ENCODE data around the gene ZNF627. TPM values are rescaled to one million over a fixed set of nuclear protein-coding genes. Genes with fewer than 3 reads are reported as not detected.
A peak's percentile ranks its signal among the peaks of the same experiment; 100 is the strongest.
"Not testable (repeated sequence)": the region's sequence is repeated elsewhere in the genome, so short reads cannot be mapped to it uniquely, and the experiment has no call there.

ZNF627 gene
- total RNA-seq, 1 experiment from 2014 or later: 13.4 TPM

DNA sequence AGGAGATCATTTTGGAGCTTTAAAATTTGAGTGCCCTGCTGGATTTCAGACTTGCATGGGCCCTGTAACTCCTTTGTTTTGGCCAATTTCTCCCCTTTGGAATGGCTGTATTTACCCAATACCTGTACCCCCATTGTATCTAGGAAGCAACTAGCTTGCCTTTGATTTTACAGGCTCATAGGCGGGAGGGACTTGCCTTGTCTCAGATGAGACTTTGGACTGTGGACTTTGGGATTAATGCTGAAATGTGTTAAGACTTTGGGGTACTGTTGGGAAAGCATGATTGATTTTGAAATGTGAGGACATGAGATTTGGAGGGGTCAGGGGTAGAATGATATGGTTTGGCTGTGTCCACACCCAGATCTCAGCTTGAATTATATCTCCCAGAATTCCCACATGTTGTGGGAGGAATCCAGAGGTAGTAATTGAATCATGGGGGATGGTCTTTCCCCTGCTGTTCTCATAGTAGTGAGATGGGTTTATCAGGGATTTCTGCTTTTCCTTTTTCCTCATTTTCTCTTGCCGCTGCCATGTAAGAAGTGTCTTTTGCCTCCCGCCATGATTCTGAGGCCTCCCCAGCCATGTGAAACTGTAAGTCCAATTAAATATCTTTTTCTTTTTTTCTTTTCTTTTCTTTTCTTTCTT lies 36.9 kb downstream of the ZNF627 start:
- H3K36me3 ChIP-seq; H3K27me3 ChIP-seq; DNase-seq; H3K4me3 ChIP-seq; H3K4me1 ChIP-seq; H3K9me3 ChIP-seq (replicated peaks); H3K27ac ChIP-seq: not testable (repeated sequence)

DNA sequence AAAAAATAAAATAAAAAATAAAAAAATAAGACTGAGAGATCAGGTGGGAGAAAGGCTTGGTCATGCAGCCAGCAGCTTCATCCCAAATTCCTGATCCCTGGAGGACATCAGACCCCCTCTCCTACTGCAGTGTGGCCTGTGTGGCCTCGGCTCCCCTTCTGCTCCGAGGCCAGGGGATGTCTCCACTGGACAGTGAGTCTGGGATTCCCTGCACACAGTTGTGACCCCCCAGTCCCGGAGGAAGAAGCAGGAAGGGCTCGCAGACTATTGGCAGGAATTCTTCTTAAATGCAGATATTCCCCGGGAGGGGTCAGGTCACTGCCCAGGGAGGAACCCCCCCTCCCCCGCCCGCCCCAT lies 41.9 kb downstream of the ZNF627 start:
- H3K4me1 ChIP-seq: no peaks in the 10 kb centered on the region
- DNase-seq: no peak
- H3K4me3 ChIP-seq: peak overlapping the region; percentile 96
- H3K27me3 ChIP-seq: no peaks in the 10 kb centered on the region
- H3K9me3 ChIP-seq (replicated peaks): no peaks in the 10 kb centered on the region
- H3K27ac ChIP-seq: no peak overlapping the region
- peaks cover 3% of the 10 kb centered on the region for H3K36me3 ChIP-seq

- no peaks in the 10 kb centered on the region for H3K4me1 ChIP-seq
- H3K4me3 ChIP-seq: peak overlapping the region; percentile 96
- H3K36me3 ChIP-seq: peaks cover 9% of the 10 kb centered on the region
- peak; percentile 98 to 99 for DNase-seq
- no peaks in the 10 kb centered on the region for H3K9me3 ChIP-seq (replicated peaks)
- peak overlapping the region; percentile 78 for H3K27ac ChIP-seq
- no peaks in the 10 kb centered on the region for H3K27me3 ChIP-seq
These were observed 42.6 kb downstream of the ZNF627 start for GRCh38 chr19:11639602-11640471.

DNA sequence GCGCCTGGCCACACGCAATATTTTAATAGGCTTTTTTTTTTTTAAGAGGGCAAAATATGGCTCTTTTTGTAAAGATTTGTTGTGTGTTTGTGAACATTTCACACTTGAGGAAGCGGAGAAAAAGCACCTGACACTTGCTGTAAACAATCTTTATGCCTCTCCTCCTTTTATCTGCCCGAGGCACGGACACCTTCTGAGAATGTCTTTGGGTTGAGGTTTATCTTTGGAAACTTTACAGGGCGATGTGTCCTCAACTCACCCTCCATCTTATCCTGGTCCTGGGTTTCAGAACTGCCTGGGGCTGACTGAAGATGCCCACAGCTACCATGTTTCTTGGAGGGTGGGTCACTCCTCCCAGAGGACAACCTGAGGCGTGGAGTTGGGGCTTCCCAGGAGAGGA lies 44.0 kb downstream of the ZNF627 start:
- H3K4me1 ChIP-seq: no peaks in the 10 kb centered on the region
- no peak overlapping the region for H3K27ac ChIP-seq
- H3K4me3 ChIP-seq: no peak overlapping the region
- peaks cover 16% of the 10 kb centered on the region for H3K36me3 ChIP-seq
- 0 out of 2 replicates have a peak, but pooled peaks cover 4% of the 10 kb centered on the region for H3K9me3 ChIP-seq (replicated peaks)
- no peak for DNase-seq
- no peaks in the 10 kb centered on the region for H3K27me3 ChIP-seq

- no peaks in the 10 kb centered on the region for H3K4me1 ChIP-seq
- no peak overlapping the region for H3K4me3 ChIP-seq
- peaks cover 29% of the 10 kb centered on the region for H3K36me3 ChIP-seq
- H3K9me3 ChIP-seq (replicated peaks): peaks cover 14% of the 10 kb centered on the region; the same call in 1 of the 2 replicates
- no peaks in the 10 kb centered on the region for H3K27me3 ChIP-seq
- DNase-seq: no peak
- H3K27ac ChIP-seq: no peak overlapping the region
These were observed 45.6 kb downstream of the ZNF627 start for GRCh38 chr19:11642902-11643301.

- Histone ChIP-seq H3K27ac (no peak overlapping the region), H3K36me3 (peaks cover 88% of the 10 kb centered on the region)
- no peak for DNase-seq
These were observed 52.7 kb downstream of the ZNF627 start for GRCh38 chr19:11649941-11650340.

GRCh38 chr19:11651062-11651461 lies 53.8 kb downstream of the ZNF627 start:
- H3K9me3 ChIP-seq (replicated peaks): peaks cover 59% of the 10 kb centered on the region
- no peak for DNase-seq
- no peaks in the 10 kb centered on the region for H3K4me1 ChIP-seq
- H3K27ac ChIP-seq: no peak overlapping the region
- no peak overlapping the region for H3K4me3 ChIP-seq
- H3K36me3 ChIP-seq: peaks cover 91% of the 10 kb centered on the region
- no peaks in the 10 kb centered on the region for H3K27me3 ChIP-seq

More at GRCh38 chr19:11649941-11650340, 52.7 kb downstream of the ZNF627 start:
- no peaks in the 10 kb centered on the region for H3K27me3 ChIP-seq
- no peak overlapping the region for H3K4me3 ChIP-seq
- peaks cover 62% of the 10 kb centered on the region for H3K9me3 ChIP-seq (replicated peaks)
- no peaks in the 10 kb centered on the region for H3K4me1 ChIP-seq

DNA sequence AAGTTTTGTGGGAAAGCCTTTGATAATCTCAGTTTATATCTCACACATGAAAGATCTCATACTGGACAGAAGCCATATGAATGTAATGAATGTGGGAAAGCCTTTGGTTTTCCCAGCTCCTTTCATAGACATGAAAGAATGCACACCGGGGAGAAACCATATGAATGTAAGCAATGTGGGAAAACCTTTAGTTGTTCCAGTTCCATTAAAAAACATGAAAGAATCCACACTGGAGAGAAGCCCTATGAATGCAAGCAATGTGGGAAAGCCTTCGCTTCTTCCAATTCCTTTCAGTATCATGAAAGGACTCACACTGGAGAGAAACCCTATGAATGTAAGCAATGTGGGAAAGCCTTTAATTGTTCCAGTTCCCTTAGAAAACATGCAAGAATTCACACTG lies 54.8 kb downstream of the ZNF627 start:
- H3K27me3 ChIP-seq: no peaks in the 10 kb centered on the region
- peaks cover 91% of the 10 kb centered on the region for H3K36me3 ChIP-seq
- no peak overlapping the region for H3K4me3 ChIP-seq
- DNase-seq: no peak
- H3K4me1 ChIP-seq: no peaks in the 10 kb centered on the region
- H3K27ac ChIP-seq: no peak overlapping the region
- peaks cover 53% of the 10 kb centered on the region for H3K9me3 ChIP-seq (replicated peaks)

GRCh38 chr19:11652492-11652891 lies 55.2 kb downstream of the ZNF627 start:
- Histone ChIP-seq H3K4me3 (no peak overlapping the region), H3K4me1 (no peaks in the 10 kb centered on the region), H3K9me3 (replicated peaks) (peaks cover 49% of the 10 kb centered on the region), H3K36me3 (peaks cover 86% of the 10 kb centered on the region), H3K27ac (no peak overlapping the region), H3K27me3 (no peaks in the 10 kb centered on the region)
- no peak for DNase-seq

- no peak overlapping the region for H3K4me3 ChIP-seq
- peaks cover 25% of the 10 kb centered on the region for H3K9me3 ChIP-seq (replicated peaks)
- peaks cover 48% of the 10 kb centered on the region for H3K36me3 ChIP-seq
- no peaks in the 10 kb centered on the region for H3K27me3 ChIP-seq
- DNase-seq: no peak
- no peak overlapping the region for H3K27ac ChIP-seq
- no peaks in the 10 kb centered on the region for H3K4me1 ChIP-seq
These were observed 59.3 kb downstream of the ZNF627 start for GRCh38 chr19:11656535-11656934.

DNA sequence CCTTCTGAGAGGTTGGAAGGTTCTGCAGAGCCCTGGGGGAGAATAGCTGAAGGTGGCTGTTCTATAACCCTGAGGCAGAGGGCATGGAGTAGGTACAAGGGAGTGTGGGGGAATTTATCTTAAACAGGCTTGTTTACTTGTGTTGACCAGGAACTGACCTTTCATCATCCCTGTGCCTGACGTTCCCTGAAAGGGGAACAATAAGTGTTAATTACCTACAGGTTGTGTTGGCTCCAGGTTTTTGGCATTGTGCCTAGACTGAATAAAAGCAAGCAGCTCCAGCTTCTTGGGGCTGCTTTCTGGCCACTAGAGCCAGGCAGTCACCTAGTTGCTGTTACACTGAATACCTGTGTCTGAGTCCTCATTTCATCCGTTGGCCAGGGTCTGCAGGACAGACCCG lies 60.0 kb downstream of the ZNF627 start:
- H3K4me3 ChIP-seq: no peak overlapping the region
- no peaks in the 10 kb centered on the region for H3K4me1 ChIP-seq
- DNase-seq: no peak
- H3K27me3 ChIP-seq: no peaks in the 10 kb centered on the region
- H3K9me3 ChIP-seq (replicated peaks): peaks cover 19% of the 10 kb centered on the region
- H3K36me3 ChIP-seq: peaks cover 45% of the 10 kb centered on the region
- H3K27ac ChIP-seq: no peak overlapping the region

DNA sequence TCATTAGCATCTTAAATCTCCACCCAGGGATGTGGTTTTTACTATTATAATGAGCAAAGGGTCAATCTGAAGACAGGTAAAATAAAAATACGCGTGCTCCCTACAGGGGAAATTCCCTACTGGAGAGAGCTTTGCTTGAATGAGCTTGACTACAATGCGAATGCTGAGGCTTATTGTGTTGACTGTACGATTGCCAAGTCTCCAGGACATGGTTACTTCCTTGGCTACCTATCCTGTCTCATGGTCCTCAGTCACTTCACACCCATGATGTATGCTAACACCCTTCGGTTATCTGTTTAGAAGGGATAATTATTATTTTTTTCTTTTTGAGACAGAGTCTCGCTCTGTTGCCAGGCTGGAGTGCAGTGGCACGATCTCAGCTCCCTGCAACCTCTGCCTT lies 61.7 kb downstream of the ZNF627 start:
- H3K27ac ChIP-seq: no peak overlapping the region
- DNase-seq: no peak

GRCh38 chr19:11659612-11660011 lies 62.3 kb downstream of the ZNF627 start:
- H3K36me3 ChIP-seq: peaks cover 22% of the 10 kb centered on the region
- no peaks in the 10 kb centered on the region for H3K4me1 ChIP-seq
- no peaks in the 10 kb centered on the region for H3K27me3 ChIP-seq
- H3K9me3 ChIP-seq (replicated peaks): 0 out of 2 replicates have a peak, but pooled peaks cover 2% of the 10 kb centered on the region
- peak in 1 of 2 experiments; percentile 35 for DNase-seq
- H3K4me3 ChIP-seq: no peak overlapping the region
- no peak overlapping the region for H3K27ac ChIP-seq

More for the DNA sequence above, 61.7 kb downstream of the ZNF627 start:
- Histone ChIP-seq H3K4me1 (no peaks in the 10 kb centered on the region), H3K4me3 (no peak overlapping the region), H3K27me3 (no peaks in the 10 kb centered on the region), H3K9me3 (replicated peaks) (0 out of 2 replicates have a peak, but pooled peaks cover 4% of the 10 kb centered on the region), H3K36me3 (peaks cover 28% of the 10 kb centered on the region)

- Histone ChIP-seq H3K27me3 (no peaks in the 10 kb centered on the region), H3K27ac (no peak overlapping the region), H3K36me3 (peaks cover 4% of the 10 kb centered on the region; the same call in 1 of the 2 replicates), H3K4me3 (no peak overlapping the region), H3K4me1 (no peaks in the 10 kb centered on the region), H3K9me3 (replicated peaks) (no peaks in the 10 kb centered on the region)
- no peak for DNase-seq
These were observed 65.0 kb downstream of the ZNF627 start for GRCh38 chr19:11662278-11662677.

- Histone ChIP-seq H3K9me3 (replicated peaks) (no peaks in the 10 kb centered on the region), H3K4me1 (no peaks in the 10 kb centered on the region), H3K27me3 (no peaks in the 10 kb centered on the region), H3K36me3 (peaks cover 4% of the 10 kb centered on the region; the same call in 1 of the 2 replicates), H3K4me3 (no peak overlapping the region), H3K27ac (no peak overlapping the region)
- no peak for DNase-seq
These were observed 65.9 kb downstream of the ZNF627 start for GRCh38 chr19:11663181-11663591.
